ENCODE results near the gene PEX5.

- TF ChIP-seq, protein P1, sequence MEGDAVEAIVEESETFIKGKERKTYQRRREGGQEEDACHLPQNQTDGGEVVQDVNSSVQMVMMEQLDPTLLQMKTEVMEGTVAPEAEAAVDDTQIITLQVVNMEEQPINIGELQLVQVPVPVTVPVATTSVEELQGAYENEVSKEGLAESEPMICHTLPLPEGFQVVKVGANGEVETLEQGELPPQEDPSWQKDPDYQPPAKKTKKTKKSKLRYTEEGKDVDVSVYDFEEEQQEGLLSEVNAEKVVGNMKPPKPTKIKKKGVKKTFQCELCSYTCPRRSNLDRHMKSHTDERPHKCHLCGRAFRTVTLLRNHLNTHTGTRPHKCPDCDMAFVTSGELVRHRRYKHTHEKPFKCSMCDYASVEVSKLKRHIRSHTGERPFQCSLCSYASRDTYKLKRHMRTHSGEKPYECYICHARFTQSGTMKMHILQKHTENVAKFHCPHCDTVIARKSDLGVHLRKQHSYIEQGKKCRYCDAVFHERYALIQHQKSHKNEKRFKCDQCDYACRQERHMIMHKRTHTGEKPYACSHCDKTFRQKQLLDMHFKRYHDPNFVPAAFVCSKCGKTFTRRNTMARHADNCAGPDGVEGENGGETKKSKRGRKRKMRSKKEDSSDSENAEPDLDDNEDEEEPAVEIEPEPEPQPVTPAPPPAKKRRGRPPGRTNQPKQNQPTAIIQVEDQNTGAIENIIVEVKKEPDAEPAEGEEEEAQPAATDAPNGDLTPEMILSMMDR (IDR thresholded peaks at IDR 0.05): no peak
- TF ChIP-seq EP300 (IDR thresholded peaks at IDR 0.05): no peak
- TF ChIP-seq POLR2AphosphoS5 (IDR thresholded peaks at IDR 0.05): no peak
- no peak for TF ChIP-seq POLR2A (IDR thresholded peaks at IDR 0.05)
Measured at GRCh38 chr12:7190268-7191055, 976 bp downstream of the PEX5 start.
